Right lobe of liver (tissue), 6 donors: ENCODE data around the gene SHC2. TPM values are rescaled to one million over a fixed set of nuclear protein-coding genes. Genes with fewer than 3 reads are reported as not detected.
A peak's percentile ranks its signal among the peaks of the same experiment; 100 is the strongest.
"Not testable (repeated sequence)": the region's sequence is repeated elsewhere in the genome, so short reads cannot be mapped to it uniquely, and the experiment has no call there.

ENCODE experiments used
- ATAC-seq, 4 donors: fragments of 200-7000 bp; cut with Tn5 transposase; one replicate each; pipeline ENCODE4 v1.9.1; 2020; ENCODE audit warnings: mild to moderate bottlenecking in 4 of 4, moderate library complexity in 4 of 4
- DNase-seq, 3 donors: peaks; one replicate each; pipeline ENCODE4 v3.0.0-alpha.2; 2020
- H3K27ac ChIP-seq, 3 donors: fragments of 200-600 bp; one replicate each; pipeline ENCODE4 v1.8.0; 2022
- H3K27me3 ChIP-seq, 2 donors: fragments of 200-600 bp; one replicate each; pipeline ENCODE4 v1.8.0; 2022
- H3K36me3 ChIP-seq, 4 donors: fragments of 200-600 bp; sonication (generic) in 1 of 4; one replicate each; pipeline versions ENCODE4 v1.5.1 to v1.8.0; 2017 to 2022; ENCODE audit warnings: control low read depth in 1 of 4
- H3K4me1 ChIP-seq, 4 donors: fragments of 200-600 bp; sonication (generic) in 1 of 4; one replicate each; pipeline versions ENCODE4 v1.5.1 to v1.8.0; 2017 to 2022; ENCODE audit warnings: control low read depth in 1 of 4
- H3K4me3 ChIP-seq, 3 donors: fragments of 200-600 bp; one replicate each; pipeline ENCODE4 v1.8.0; 2022
- H3K9me3 ChIP-seq, 4 donors: fragments of 200-600 bp; sonication (generic) in 1 of 4; one replicate each; pipeline versions ENCODE4 v1.5.1 to v1.8.0; 2017 to 2022; ENCODE audit warnings: control low read depth in 1 of 4
- POLR2A ChIP-seq: fragments of 450-650 bp; IDR thresholded peaks from one replicate; pipeline ENCODE4 v1.6.1; 2017; ENCODE audit warnings: antibody characterized with exemption, mild to moderate bottlenecking
- WGBS: methylation state at CpG from one replicate; pipeline ENCODE4 v1.1.6; 2018; ENCODE audit warnings: low coverage, low lambda C conversion rate; ENCODE audit not compliant: insufficient coverage; ENCODE audit errors: missing lambda C conversion rate; 5-methylcytosine and 5-hydroxymethylcytosine counted together
- intact Hi-C, 2 donors: fragments of 100-400 bp; cut with DNase I; formaldehyde crosslinking; loops; one replicate each; pipeline versions ENCODE4 v1.11.2 to v1.14.1; 2022
- total RNA-seq, 6 experiments: library from RNA; depleted of rRNA in 2 of 6; stranded (reverse); fragments of >200 nt in 2 of 6; fragmentation: NEBNext Ultra II Directional in 3 of 6; extraction: Animal tissue kit (Norgen Biotek cat#: 25700) in 3 of 6; gene quantifications; one replicate each; pipeline versions ENCODE4 v1.1.0 to v1.2.4, GENCODE V29; 2016 to 2023
- TF ChIP-seq, protein P1 (sequence below), 4 donors: fragments of 200-600 bp in 3 of 4; fragments of 450-650 bp in 1 of 4; IDR thresholded peaks; one replicate each; pipeline versions ENCODE4 v1.5.1 to v1.8.0; 2016 to 2022; ENCODE audit warnings: antibody characterized with exemption in 4 of 4, mild to moderate bottlenecking in 2 of 4
- donor health status: DM: no; HTN: yes; CAD: no.
- donor health status: DM: no; HTN: no; CAD: no.
- donor health status: DM: no; HTN: no; CAD: no.
- donor health status: DM: no; HTN: yes; CAD: no.
- donor health status: DM: no; HTN: yes; CAD: no.

The SHC2 gene
- total RNA-seq, 6 experiments from 2014 or later, result 48.4 to 69.9 (median 59.1) TPM

DNA sequence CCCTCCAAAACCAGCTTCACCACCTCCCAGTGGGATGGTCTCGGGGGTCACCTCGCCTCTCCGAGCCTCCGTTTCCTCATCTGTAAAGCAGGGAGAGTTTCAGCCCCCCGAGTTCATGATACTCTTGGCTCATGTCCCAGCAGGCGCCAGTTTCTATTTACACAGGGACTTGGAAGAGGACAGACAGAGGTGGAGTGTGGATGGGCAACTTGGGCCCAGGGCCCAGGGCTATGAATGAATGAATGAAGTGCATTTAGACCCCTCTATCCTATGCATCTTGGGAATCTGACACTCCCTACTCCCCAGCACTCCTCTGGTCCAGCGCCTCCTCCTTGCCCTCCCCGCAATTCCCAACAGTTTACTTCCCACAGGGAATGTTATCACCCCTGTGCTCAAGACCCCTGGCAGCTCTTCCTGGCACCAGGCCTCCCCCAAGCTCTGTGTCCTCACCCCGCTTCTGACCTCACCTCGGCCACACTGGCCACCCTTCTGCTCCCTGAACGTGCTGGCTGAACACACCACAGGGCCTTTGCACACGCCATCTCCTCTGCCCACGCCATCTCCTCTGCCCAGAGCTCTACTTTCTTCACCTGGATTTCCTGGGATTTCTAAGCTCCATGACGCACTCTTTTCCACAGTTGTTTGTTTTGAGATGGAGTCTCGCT, 46.9 kb downstream of the SHC2 start:
- no peak overlapping the region for H3K27ac ChIP-seq
- H3K4me1 ChIP-seq, result peaks cover 0 to 10% (median 0%) of the 10 kb centered on the region in 4 donors
- intact Hi-C loops, result no loop called here
- no peak overlapping the region for H3K4me3 ChIP-seq
- peaks cover 0 to 3% (median 0%) of the 10 kb centered on the region in 4 donors for H3K36me3 ChIP-seq
- H3K27me3 ChIP-seq, result peaks cover 0 to 4% of the 10 kb centered on the region in 2 donors
- no peaks in the 10 kb centered on the region for H3K9me3 ChIP-seq
- 64% methylated on average over 12 of the region's 15 CpGs for WGBS
- DNase-seq, result peak; percentile 15 to 44 (median 33)
- no peak for ATAC-seq
- no peak for TF ChIP-seq POLR2A

DNA sequence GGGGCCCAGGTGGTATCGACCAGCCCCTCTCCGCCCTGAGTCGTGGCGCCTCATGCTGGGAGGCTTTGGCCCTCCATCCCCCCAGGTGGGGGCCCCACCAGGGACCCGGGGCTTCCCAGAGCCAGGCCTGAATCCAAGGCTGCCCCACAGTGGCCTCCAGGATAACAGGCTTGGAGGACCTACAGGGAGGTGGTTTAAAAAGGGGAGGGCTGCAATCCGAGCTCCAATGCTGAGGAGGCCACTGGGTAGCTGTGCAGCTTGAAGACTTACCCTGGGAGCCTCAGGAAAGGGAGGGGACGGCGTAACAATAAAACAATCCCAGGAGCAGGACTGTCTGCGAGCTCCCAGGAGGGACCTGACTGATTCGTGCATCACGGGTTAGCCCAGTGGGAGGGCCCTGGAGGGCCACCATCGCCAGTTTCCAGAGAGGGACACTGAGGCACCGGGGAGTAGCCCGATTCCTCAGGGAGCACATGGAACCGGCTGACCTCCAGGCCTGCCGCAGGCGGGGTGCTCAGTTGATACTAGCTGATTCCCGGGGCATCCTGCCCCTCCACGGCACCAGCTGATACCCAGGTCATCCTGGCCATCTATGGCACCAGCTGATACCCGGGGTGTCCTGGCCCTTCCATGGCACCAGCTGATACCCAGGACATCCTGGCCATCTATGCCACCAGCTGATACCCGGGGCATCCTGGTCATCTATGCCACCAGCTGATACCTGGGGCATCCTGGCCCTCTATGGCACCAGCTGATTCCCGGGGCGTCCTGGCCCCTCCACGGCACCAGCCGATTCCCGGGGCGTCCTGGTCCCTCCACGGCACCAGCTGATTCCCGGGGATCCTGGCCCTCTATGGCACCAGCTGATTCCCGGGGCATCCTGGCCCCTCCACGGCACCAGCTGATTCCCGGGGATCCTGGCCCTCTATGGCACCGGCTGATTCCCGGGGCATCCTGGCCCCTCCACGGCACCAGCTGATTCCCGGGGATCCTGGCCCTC, 48.2 kb downstream of the SHC2 start:
- intact Hi-C loops, result no loop called here
- no peaks in the 10 kb centered on the region for H3K36me3 ChIP-seq
- 17% methylated on average over 8 of the region's 36 CpGs for WGBS
- H3K27ac ChIP-seq, result no peak overlapping the region
- no peak overlapping the region for H3K4me3 ChIP-seq
- TF ChIP-seq, protein P1, sequence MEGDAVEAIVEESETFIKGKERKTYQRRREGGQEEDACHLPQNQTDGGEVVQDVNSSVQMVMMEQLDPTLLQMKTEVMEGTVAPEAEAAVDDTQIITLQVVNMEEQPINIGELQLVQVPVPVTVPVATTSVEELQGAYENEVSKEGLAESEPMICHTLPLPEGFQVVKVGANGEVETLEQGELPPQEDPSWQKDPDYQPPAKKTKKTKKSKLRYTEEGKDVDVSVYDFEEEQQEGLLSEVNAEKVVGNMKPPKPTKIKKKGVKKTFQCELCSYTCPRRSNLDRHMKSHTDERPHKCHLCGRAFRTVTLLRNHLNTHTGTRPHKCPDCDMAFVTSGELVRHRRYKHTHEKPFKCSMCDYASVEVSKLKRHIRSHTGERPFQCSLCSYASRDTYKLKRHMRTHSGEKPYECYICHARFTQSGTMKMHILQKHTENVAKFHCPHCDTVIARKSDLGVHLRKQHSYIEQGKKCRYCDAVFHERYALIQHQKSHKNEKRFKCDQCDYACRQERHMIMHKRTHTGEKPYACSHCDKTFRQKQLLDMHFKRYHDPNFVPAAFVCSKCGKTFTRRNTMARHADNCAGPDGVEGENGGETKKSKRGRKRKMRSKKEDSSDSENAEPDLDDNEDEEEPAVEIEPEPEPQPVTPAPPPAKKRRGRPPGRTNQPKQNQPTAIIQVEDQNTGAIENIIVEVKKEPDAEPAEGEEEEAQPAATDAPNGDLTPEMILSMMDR (IDR thresholded peaks at IDR 0.05), result no peak
- no peak for TF ChIP-seq POLR2A
- H3K4me1 ChIP-seq, result peaks cover 0 to 13% (median 0%) of the 10 kb centered on the region in 4 donors
- H3K9me3 ChIP-seq, result no peaks in the 10 kb centered on the region
- ATAC-seq, result peak in 3 of 4 donors; percentile 1 to 6 (median 4)
- DNase-seq, result peak; percentile 19 to 42 (median 41)
- peaks cover 0 to 12% of the 10 kb centered on the region in 2 donors for H3K27me3 ChIP-seq

DNA sequence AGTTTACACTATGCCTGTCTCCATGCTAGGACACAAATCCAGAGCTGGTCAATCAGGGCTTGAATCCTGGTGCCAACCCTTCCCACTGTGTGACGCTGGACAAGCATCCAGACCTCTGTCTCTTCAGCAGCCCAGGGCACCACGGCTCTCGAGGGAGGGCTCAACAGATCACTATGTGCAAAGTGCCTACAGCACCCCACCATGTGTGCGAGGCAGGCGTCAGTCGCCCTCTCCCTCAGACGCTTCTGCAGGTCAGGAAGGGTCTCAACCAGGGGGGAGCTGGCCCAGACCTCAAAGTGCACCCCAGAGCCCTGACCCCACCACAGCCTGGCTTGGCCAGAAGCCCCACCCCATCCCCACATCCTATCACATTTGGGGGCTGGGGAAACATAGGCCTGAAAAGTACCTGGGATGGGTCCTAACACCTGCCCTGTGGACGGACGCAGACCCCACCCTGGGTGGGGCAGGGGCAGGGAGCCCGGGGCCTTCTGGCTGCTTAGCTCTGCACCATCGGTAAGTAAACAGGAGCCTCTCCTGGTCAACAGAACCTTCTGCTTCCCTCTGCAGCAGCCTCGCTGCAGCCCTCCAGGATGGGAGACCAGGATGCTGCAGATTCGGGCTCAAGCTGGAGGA, 49.0 kb downstream of the SHC2 start:
- WGBS, result 0% methylated on average over 3 of the region's 13 CpGs
- DNase-seq, result peak; percentile 21 to 44 (median 39)
- Histone ChIP-seq H3K27me3 (peaks cover 0 to 12% of the 10 kb centered on the region in 2 donors), H3K9me3 (no peaks in the 10 kb centered on the region), H3K36me3 (no peaks in the 10 kb centered on the region), H3K4me1 (peaks cover 0 to 13% (median 0%) of the 10 kb centered on the region in 4 donors), H3K27ac (no peak overlapping the region), H3K4me3 (no peak overlapping the region)
- intact Hi-C loops, result no loop called here
- no peak for TF ChIP-seq POLR2A
- TF ChIP-seq, protein P1 (IDR thresholded peaks at IDR 0.05), result no peak
- ATAC-seq, result no peak

- H3K27me3 ChIP-seq, result peaks cover 0 to 12% of the 10 kb centered on the region in 2 donors
- intact Hi-C loops, result not testable (repeated sequence)
Observed at GRCh38 chr19:411121-411722, 49.6 kb downstream of the SHC2 start.

DNA sequence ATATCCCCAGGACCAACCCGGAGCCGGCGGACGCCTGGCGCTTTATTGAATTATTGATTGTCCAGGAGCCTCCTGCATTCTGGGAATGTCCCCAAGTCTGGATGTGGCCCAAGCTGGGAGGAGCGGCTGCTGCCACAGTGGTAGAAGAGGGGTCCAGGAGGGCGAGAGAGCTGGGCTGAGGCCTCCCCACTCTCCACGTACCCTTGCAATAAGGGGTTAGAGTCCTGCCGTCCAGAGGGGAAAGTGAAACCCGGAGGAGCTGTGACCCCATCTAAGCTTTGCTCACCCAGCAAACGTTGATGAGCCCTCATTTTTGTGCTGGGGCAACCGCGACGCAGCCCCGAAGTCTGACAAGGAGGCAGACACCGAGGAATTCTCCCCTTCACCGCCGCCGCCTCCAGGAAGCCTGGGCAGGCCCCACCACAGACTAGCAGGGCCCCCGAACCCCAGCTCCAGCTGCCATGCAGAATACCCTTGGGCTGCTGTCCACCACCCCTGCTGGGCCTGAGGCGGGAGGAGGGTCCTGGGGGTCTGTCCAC, 50.5 kb downstream of the SHC2 start:
- Histone ChIP-seq H3K9me3 (no peaks in the 10 kb centered on the region), H3K27me3 (peaks cover 0 to 12% of the 10 kb centered on the region in 2 donors), H3K4me3 (no peak overlapping the region), H3K4me1 (peaks cover 0 to 13% (median 0%) of the 10 kb centered on the region in 4 donors), H3K36me3 (no peaks in the 10 kb centered on the region), H3K27ac (no peak overlapping the region)
- WGBS, result 9% methylated on average over 9 of the region's 21 CpGs
- ATAC-seq (peak; percentile 53 to 73 (median 67)), DNase-seq (peak; percentile 67 to 74 (median 69))
- TF ChIP-seq, protein P1 (IDR thresholded peaks at IDR 0.05), result no peak
- no peak for TF ChIP-seq POLR2A
- intact Hi-C loops, result no loop called here

More at GRCh38 chr19:411121-411722, 49.6 kb downstream of the SHC2 start:
- no CpG with 5 or more reads among the region's 22 CpGs for WGBS
- DNase-seq, result peak; percentile 11 to 39 (median 35)
- H3K36me3 ChIP-seq, H3K9me3 ChIP-seq, H3K27ac ChIP-seq, ATAC-seq, H3K4me3 ChIP-seq: not testable (repeated sequence)
- peaks cover 0 to 13% (median 0%) of the 10 kb centered on the region in 4 donors for H3K4me1 ChIP-seq
